ENCODE results near the gene FOXJ2. TPM values are rescaled to one million over a fixed set of nuclear protein-coding genes. Genes with fewer than 3 reads are reported as not detected.
"Not testable (repeated sequence)": the region's sequence is repeated elsewhere in the genome, so short reads cannot be mapped to it uniquely, and the experiment has no call there.

FOXJ2 gene
- total RNA-seq, 1 experiment from 2014 or later: 5.8 TPM

GRCh38 chr12:8026291-8026900 is 6.1 kb upstream of the FOXJ2 start:
- in situ Hi-C loops (cut with HindIII; ENCODE audit: low pct_unique_long_range_greater_than_20kb, low sequenced_read_pairs): no loop called here

GRCh38 chr12:8027856-8028255 is 4.7 kb upstream of the FOXJ2 start:
- in situ Hi-C loops (cut with HindIII; ENCODE audit: low pct_unique_long_range_greater_than_20kb, low sequenced_read_pairs): no loop called here
- no peak for DNase-seq (ENCODE audit: low read depth)

More at GRCh38 chr12:8026291-8026900, 6.1 kb upstream of the FOXJ2 start:
- peak; percentile 99 for DNase-seq (ENCODE audit: low read depth)

GRCh38 chr12:8028267-8028666 is 4.2 kb upstream of the FOXJ2 start:
- DNase-seq (ENCODE audit: low read depth): no peak
- in situ Hi-C loops (cut with HindIII; ENCODE audit: low pct_unique_long_range_greater_than_20kb, low sequenced_read_pairs): no loop called here

- DNase-seq (ENCODE audit: low read depth): no peak
- in situ Hi-C loops (cut with HindIII; ENCODE audit: low pct_unique_long_range_greater_than_20kb, low sequenced_read_pairs): no loop called here
Measured at GRCh38 chr12:8030189-8030588, 2.3 kb upstream of the FOXJ2 start.

- in situ Hi-C loops (cut with HindIII; ENCODE audit: low pct_unique_long_range_greater_than_20kb, low sequenced_read_pairs); DNase-seq (ENCODE audit: low read depth): not testable (repeated sequence)
Measured at GRCh38 chr12:8031017-8031416, 1.5 kb upstream of the FOXJ2 start.

- in situ Hi-C loops (cut with HindIII; ENCODE audit: low pct_unique_long_range_greater_than_20kb, low sequenced_read_pairs): no loop called here
- no peak for DNase-seq (ENCODE audit: low read depth)
Measured at GRCh38 chr12:8031872-8032241, 659 bp upstream of the FOXJ2 start.

GRCh38 chr12:8033153-8034044 is 883 bp downstream of the FOXJ2 start:
- in situ Hi-C loops (cut with HindIII; ENCODE audit: low pct_unique_long_range_greater_than_20kb, low sequenced_read_pairs): no loop called here
- DNase-seq (ENCODE audit: low read depth): peak; percentile 55

GRCh38 chr12:8034802-8035201 is 2.3 kb downstream of the FOXJ2 start:
- in situ Hi-C loops (cut with HindIII; ENCODE audit: low pct_unique_long_range_greater_than_20kb, low sequenced_read_pairs): no loop called here
- no peak for DNase-seq (ENCODE audit: low read depth)

GRCh38 chr12:8035440-8036010 is 3.0 kb downstream of the FOXJ2 start:
- in situ Hi-C loops (cut with HindIII; ENCODE audit: low pct_unique_long_range_greater_than_20kb, low sequenced_read_pairs): no loop called here
- no peak for DNase-seq (ENCODE audit: low read depth)

- in situ Hi-C loops (cut with HindIII; ENCODE audit: low pct_unique_long_range_greater_than_20kb, low sequenced_read_pairs): no loop called here
- no peak for DNase-seq (ENCODE audit: low read depth)
Measured at GRCh38 chr12:8036346-8036745, 3.8 kb downstream of the FOXJ2 start.

- in situ Hi-C loops (cut with HindIII; ENCODE audit: low pct_unique_long_range_greater_than_20kb, low sequenced_read_pairs): no loop called here
- no peak for DNase-seq (ENCODE audit: low read depth)
Measured at GRCh38 chr12:8037046-8037663, 4.6 kb downstream of the FOXJ2 start.

- no peak for DNase-seq (ENCODE audit: low read depth)
- in situ Hi-C loops (cut with HindIII; ENCODE audit: low pct_unique_long_range_greater_than_20kb, low sequenced_read_pairs): no loop called here
Measured at GRCh38 chr12:8037947-8038346, 5.4 kb downstream of the FOXJ2 start.

- in situ Hi-C loops (cut with HindIII; ENCODE audit: low pct_unique_long_range_greater_than_20kb, low sequenced_read_pairs): no loop called here
Measured at GRCh38 chr12:8038659-8039114, 6.2 kb downstream of the FOXJ2 start.

GRCh38 chr12:8040791-8041190 is 8.3 kb downstream of the FOXJ2 start:
- in situ Hi-C loops (cut with HindIII; ENCODE audit: low pct_unique_long_range_greater_than_20kb, low sequenced_read_pairs): no loop called here
- DNase-seq (ENCODE audit: low read depth): no peak

More at GRCh38 chr12:8038659-8039114, 6.2 kb downstream of the FOXJ2 start:
- peak; percentile 53 for DNase-seq (ENCODE audit: low read depth)

GRCh38 chr12:8045952-8046944 is 13.7 kb downstream of the FOXJ2 start:
- in situ Hi-C loops (cut with HindIII; ENCODE audit: low pct_unique_long_range_greater_than_20kb, low sequenced_read_pairs): no loop called here
- peak; percentile 56 for DNase-seq (ENCODE audit: low read depth)

GRCh38 chr12:8047842-8048241 is 15.3 kb downstream of the FOXJ2 start:
- in situ Hi-C loops (cut with HindIII; ENCODE audit: low pct_unique_long_range_greater_than_20kb, low sequenced_read_pairs): no loop called here
- DNase-seq (ENCODE audit: low read depth): no peak

- in situ Hi-C loops (cut with HindIII; ENCODE audit: low pct_unique_long_range_greater_than_20kb, low sequenced_read_pairs): no loop called here
- DNase-seq (ENCODE audit: low read depth): no peak
Measured at GRCh38 chr12:8048906-8049305, 16.4 kb downstream of the FOXJ2 start.

Measured in Caki2 (cell line).